PC-3 (cell line): ENCODE measurements around the gene AFAP1L2.

ENCODE experiments used
- EZH2phosphoT487 ChIP-seq: fragments of 300-600 bp; sonication (generic); IDR thresholded peaks from 2 replicates; pipeline ENCODE4 v1.6.1; 2018; ENCODE audit warnings: mild to moderate bottlenecking, antibody characterized with exemption, low read length, borderline replicate concordance
- TF ChIP-seq, protein P1 (sequence below): fragments of 300-600 bp; sonication (generic); conservative IDR thresholded peaks from 2 replicates; pipeline ENCODE4 v1.5.1; 2017; ENCODE audit warnings: antibody characterized with exemption, low read depth, mild to moderate bottlenecking, low read length

DNA sequence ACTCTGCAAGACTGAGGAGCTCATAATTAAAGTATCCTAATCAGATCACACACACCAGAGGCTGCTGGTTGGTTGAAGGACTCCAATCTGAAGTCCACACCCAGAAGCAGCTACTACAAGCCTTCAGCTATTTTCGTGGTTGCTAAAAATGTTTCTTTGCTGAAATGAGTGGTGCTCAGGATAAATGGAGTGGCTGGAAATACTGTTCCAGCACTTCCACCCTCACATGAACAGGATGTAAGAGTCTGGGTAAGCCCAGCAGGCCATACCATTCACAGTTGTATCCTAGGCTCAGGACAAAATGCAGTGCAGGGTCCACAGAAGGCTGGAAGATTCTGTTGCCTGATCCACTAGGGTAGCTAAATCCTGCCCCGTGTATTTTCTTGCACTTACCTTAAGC is 34.1 kb downstream of the AFAP1L2 start:
- TF ChIP-seq, protein P1, sequence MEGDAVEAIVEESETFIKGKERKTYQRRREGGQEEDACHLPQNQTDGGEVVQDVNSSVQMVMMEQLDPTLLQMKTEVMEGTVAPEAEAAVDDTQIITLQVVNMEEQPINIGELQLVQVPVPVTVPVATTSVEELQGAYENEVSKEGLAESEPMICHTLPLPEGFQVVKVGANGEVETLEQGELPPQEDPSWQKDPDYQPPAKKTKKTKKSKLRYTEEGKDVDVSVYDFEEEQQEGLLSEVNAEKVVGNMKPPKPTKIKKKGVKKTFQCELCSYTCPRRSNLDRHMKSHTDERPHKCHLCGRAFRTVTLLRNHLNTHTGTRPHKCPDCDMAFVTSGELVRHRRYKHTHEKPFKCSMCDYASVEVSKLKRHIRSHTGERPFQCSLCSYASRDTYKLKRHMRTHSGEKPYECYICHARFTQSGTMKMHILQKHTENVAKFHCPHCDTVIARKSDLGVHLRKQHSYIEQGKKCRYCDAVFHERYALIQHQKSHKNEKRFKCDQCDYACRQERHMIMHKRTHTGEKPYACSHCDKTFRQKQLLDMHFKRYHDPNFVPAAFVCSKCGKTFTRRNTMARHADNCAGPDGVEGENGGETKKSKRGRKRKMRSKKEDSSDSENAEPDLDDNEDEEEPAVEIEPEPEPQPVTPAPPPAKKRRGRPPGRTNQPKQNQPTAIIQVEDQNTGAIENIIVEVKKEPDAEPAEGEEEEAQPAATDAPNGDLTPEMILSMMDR: no peak
- TF ChIP-seq EZH2phosphoT487: no peak
